CD4-positive, CD25-positive, alpha-beta regulatory T cell (primary cell): ENCODE results near the gene GABRG3. TPM values are rescaled to one million over a fixed set of nuclear protein-coding genes. Genes with fewer than 3 reads are reported as not detected.

Experiments used
- ATAC-seq, 2 donors: fragments of 150-1000 bp; cut with Tn5 transposase; one replicate each; pipeline ENCODE4 v1.10.0; 2021; ENCODE audit warnings: low read depth in 2 of 2, moderate number of reproducible peaks in 2 of 2, moderate library complexity in 1 of 2
- DNase-seq, 3 donors: peaks; one replicate each; pipeline versions ENCODE4 v3.0.0 to v3.0.0-alpha.2; 2012 to 2022; ENCODE audit warnings: mixed read lengths in 1 of 3
- H3K27ac ChIP-seq: one replicate; pipeline ENCODE4 v1.7.0; 2013; ENCODE audit warnings: mild to moderate bottlenecking, low read length; ENCODE audit not compliant: insufficient read depth, poor library complexity, severe bottlenecking
- H3K27me3 ChIP-seq: one replicate; pipeline ENCODE4 v1.7.0; 2013; ENCODE audit warnings: low read length; ENCODE audit not compliant: control insufficient read depth, insufficient read depth
- H3K36me3 ChIP-seq: one replicate; pipeline ENCODE4 v1.7.0; 2013; ENCODE audit warnings: mild to moderate bottlenecking, low read length, moderate library complexity; ENCODE audit not compliant: control insufficient read depth, insufficient read depth
- H3K4me1 ChIP-seq: 2 replicates; pipeline ENCODE4 v1.7.0; 2013; ENCODE audit warnings: mild to moderate bottlenecking, low read length; ENCODE audit not compliant: insufficient read depth, control insufficient read depth, poor library complexity, severe bottlenecking
- H3K4me3 ChIP-seq: one replicate; pipeline ENCODE4 v1.7.0; 2013; ENCODE audit warnings: low read depth, mild to moderate bottlenecking, low read length, moderate library complexity
- H3K9me3 ChIP-seq, 2 experiments: 1 replicate in 1 of 2; 2 replicates in 1 of 2; pipeline ENCODE4 v1.7.0; 2013; ENCODE audit warnings: low read length in 2 of 2, mild to moderate bottlenecking in 1 of 2, moderate library complexity in 1 of 2; ENCODE audit not compliant: control insufficient read depth in 2 of 2
- H3K27ac Mint-ChIP-seq, 3 donors: one replicate each; pipeline ENCODE4 v1.8.0; 2020 to 2022; ENCODE audit warnings: mild to moderate bottlenecking in 3 of 3, mixed read lengths in 3 of 3, moderate library complexity in 2 of 3
- H3K27me3 Mint-ChIP-seq: one replicate; pipeline ENCODE4 v1.8.0; 2022; ENCODE audit warnings: mild to moderate bottlenecking, mixed read lengths
- H3K36me3 Mint-ChIP-seq: one replicate; pipeline ENCODE4 v1.8.0; 2020; ENCODE audit warnings: mixed read lengths
- H3K4me1 Mint-ChIP-seq, 4 donors: one replicate each; pipeline ENCODE4 v1.8.0; 2020 to 2022; ENCODE audit warnings: mixed read lengths in 4 of 4, mild to moderate bottlenecking in 1 of 4
- H3K4me3 Mint-ChIP-seq, 4 donors: one replicate each; pipeline ENCODE4 v1.8.0; 2020 to 2022; ENCODE audit warnings: mild to moderate bottlenecking in 4 of 4, mixed read lengths in 4 of 4, moderate library complexity in 3 of 4
- H3K9me3 Mint-ChIP-seq, 7 donors: one replicate each; pipeline ENCODE4 v1.8.0; 2020 to 2022; ENCODE audit warnings: mixed read lengths in 7 of 7, mild to moderate bottlenecking in 3 of 7, moderate library complexity in 2 of 7
- polyA plus RNA-seq, 4 donors: library from polyadenylated mRNA; unstranded; fragments of 300-500 nt; fragmentation: Illumina TruSeq; gene quantifications; one replicate each; pipeline ENCODE4 v1.2.3, GENCODE V29; 2021
- total RNA-seq: library from RNA; stranded (reverse); gene quantifications from one replicate; pipeline ENCODE4 v1.2.3, GENCODE V29; 2022

Gene GABRG3
- not detected for total RNA-seq
- polyA plus RNA-seq = not detected

DNA sequence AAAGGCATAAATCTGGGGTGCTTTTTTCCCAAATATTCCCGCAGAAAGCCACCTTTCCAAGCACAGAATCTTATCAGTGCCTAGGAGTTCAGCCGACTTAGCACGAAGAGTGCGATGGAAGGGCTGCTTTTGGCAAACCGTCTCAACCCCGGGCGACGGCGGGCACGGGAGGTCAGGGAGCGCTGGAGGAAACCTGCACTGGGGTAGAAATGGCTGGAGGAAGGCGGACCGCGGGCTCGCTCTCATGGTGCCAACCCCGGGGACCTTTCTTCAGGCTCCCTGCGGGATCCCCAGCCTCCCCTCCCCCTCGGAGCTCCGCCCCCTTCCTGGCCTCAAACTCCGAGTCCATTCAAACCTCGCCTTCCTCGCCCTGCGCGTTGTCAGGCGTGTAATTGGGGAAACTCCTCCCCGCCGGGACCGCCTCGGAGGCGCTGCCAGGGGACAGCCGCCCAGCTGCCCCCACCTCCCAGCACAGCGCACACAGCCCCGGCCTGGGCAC lies at the start of gene GABRG3:
TSS of gene GABRG3 (plus strand) at position 470 of the 499 bp plus-strand sequence.
- Mint-ChIP-seq H3K9me3 (peaks cover 0 to 5% (median 1%) of the 10 kb centered on the region in 7 donors), H3K4me3 (no peak within 1 kb of the TSS)

DNA sequence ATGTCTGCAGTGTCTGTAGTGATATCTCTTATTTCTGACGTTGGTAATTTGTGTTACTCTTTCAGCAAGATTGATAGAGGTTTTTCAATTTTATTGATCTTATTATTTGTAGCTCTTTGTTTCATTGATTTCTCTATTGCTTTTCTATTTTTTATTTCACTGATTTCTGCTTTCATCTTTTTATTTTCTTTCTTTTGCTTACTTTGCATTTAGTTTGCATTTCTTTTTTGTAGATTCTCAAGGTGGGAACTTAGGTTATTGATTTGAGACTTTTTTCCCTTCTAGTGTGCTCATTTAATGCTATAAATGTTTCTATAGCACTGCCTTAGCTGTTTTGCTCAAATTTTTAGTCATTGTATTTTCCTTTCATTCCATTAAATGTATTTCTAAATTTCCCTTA lies 49.5 kb upstream of the GABRG3 start:
- Mint-ChIP-seq H3K27me3 (no peaks in the 10 kb centered on the region), H3K27ac (no peak overlapping the region)

More for the DNA sequence above, at the start of gene GABRG3:
- no peaks in the 10 kb centered on the region for H3K4me1 Mint-ChIP-seq
- no peaks in the 10 kb centered on the region for H3K36me3 Mint-ChIP-seq
- H3K9me3 ChIP-seq = no peaks in the 10 kb centered on the region
- no peak within 1 kb of the TSS for H3K27ac ChIP-seq
- H3K27ac Mint-ChIP-seq = no peak within 1 kb of the TSS
- no peaks in the 10 kb centered on the region for H3K4me1 ChIP-seq
- ATAC-seq (no peak), DNase-seq (no peak)
- H3K4me3 ChIP-seq = no peak within 1 kb of the TSS
- peaks cover 10% of the 10 kb centered on the region for H3K27me3 Mint-ChIP-seq
- H3K27me3 ChIP-seq = no peaks in the 10 kb centered on the region
- no peaks in the 10 kb centered on the region for H3K36me3 ChIP-seq

DNA sequence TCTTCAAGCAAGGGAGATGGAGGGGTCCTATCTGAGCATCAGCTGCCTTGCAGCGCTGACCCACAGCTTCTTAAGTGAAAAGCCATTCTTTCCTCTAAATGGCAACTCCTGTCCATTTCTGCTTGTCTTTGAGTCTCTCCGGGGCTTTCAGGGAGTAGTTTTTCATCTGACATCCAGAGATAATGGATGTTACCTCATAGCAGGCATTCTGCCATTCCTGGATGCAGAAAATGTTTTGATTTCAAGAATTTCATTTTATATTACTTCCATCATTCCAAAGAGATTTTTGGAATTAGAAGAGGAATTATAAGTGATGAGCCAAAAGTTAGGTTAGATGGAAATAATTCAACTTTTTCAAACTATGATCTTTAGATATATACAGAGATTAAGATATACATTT lies 44.9 kb upstream of the GABRG3 start:
- Histone ChIP-seq H3K9me3 (no peaks in the 10 kb centered on the region), H3K36me3 (no peaks in the 10 kb centered on the region), H3K27me3 (no peaks in the 10 kb centered on the region), H3K4me1 (no peaks in the 10 kb centered on the region), H3K4me3 (no peak overlapping the region), H3K27ac (no peak overlapping the region)
- ATAC-seq = no peak
- no peak overlapping the region for H3K27ac Mint-ChIP-seq
- no peak for DNase-seq
- H3K9me3 Mint-ChIP-seq = peaks cover 0 to 11% (median 2%) of the 10 kb centered on the region in 7 donors
- no peak overlapping the region for H3K4me3 Mint-ChIP-seq
- no peaks in the 10 kb centered on the region for H3K36me3 Mint-ChIP-seq
- no peaks in the 10 kb centered on the region for H3K27me3 Mint-ChIP-seq
- H3K4me1 Mint-ChIP-seq = no peaks in the 10 kb centered on the region

More for the DNA sequence above, 49.5 kb upstream of the GABRG3 start:
- no peak overlapping the region for H3K4me3 Mint-ChIP-seq
- DNase-seq = no peak
- no peaks in the 10 kb centered on the region for H3K36me3 Mint-ChIP-seq
- Histone ChIP-seq H3K27me3 (no peaks in the 10 kb centered on the region), H3K27ac (no peak overlapping the region), H3K36me3 (no peaks in the 10 kb centered on the region), H3K9me3 (no peaks in the 10 kb centered on the region), H3K4me1 (no peaks in the 10 kb centered on the region), H3K4me3 (no peak overlapping the region)
- no peaks in the 10 kb centered on the region for H3K4me1 Mint-ChIP-seq
- peaks cover 0 to 10% (median 3%) of the 10 kb centered on the region in 7 donors for H3K9me3 Mint-ChIP-seq
- no peak for ATAC-seq

GRCh38 chr15:26928051-26928450 lies 42.9 kb upstream of the GABRG3 start:
- H3K36me3 ChIP-seq = no peaks in the 10 kb centered on the region
- H3K9me3 Mint-ChIP-seq = peaks cover 0 to 11% (median 2%) of the 10 kb centered on the region in 7 donors
- H3K36me3 Mint-ChIP-seq = no peaks in the 10 kb centered on the region
- no peaks in the 10 kb centered on the region for H3K4me1 Mint-ChIP-seq
- no peak overlapping the region for H3K27ac Mint-ChIP-seq
- no peak overlapping the region for H3K27ac ChIP-seq
- DNase-seq = no peak
- H3K4me1 ChIP-seq = no peaks in the 10 kb centered on the region
- no peaks in the 10 kb centered on the region for H3K27me3 Mint-ChIP-seq
- H3K27me3 ChIP-seq = no peaks in the 10 kb centered on the region
- no peaks in the 10 kb centered on the region for H3K9me3 ChIP-seq
- no peak overlapping the region for H3K4me3 ChIP-seq
- H3K4me3 Mint-ChIP-seq = no peak overlapping the region
- ATAC-seq = no peak

- H3K4me1 Mint-ChIP-seq = no peaks in the 10 kb centered on the region
- peaks cover 0 to 17% (median 2%) of the 10 kb centered on the region in 7 donors for H3K9me3 Mint-ChIP-seq
- no peaks in the 10 kb centered on the region for H3K9me3 ChIP-seq
- H3K36me3 ChIP-seq = no peaks in the 10 kb centered on the region
- H3K27ac ChIP-seq = no peak overlapping the region
- H3K4me3 Mint-ChIP-seq = no peak overlapping the region
- ATAC-seq (no peak), DNase-seq (no peak)
- H3K4me3 ChIP-seq = no peak overlapping the region
- H3K27me3 ChIP-seq = no peaks in the 10 kb centered on the region
- H3K27me3 Mint-ChIP-seq = no peaks in the 10 kb centered on the region
- H3K27ac Mint-ChIP-seq = no peak overlapping the region
- H3K36me3 Mint-ChIP-seq = no peaks in the 10 kb centered on the region
- no peaks in the 10 kb centered on the region for H3K4me1 ChIP-seq
Measured at GRCh38 chr15:26929588-26929987, 41.4 kb upstream of the GABRG3 start.

DNA sequence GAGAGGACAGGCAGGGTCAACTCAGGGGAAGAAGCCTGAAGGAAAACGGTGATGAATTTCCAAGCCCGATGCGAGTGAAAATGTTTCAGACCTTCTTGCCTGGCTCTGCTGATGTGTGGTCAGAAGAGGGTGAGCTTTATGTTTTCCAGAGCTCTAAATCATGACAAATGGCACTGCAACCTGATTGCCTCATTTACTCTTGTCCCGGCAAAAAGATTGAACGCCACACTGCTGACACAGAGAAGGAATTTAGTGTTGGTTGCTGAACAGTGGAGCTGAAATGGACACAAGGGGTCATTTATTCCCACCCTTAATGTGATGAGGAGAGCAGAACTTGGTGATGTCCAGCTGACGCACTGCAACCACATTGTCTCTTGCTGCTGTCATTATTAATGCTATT lies 36.1 kb upstream of the GABRG3 start:
- H3K27me3 Mint-ChIP-seq = no peaks in the 10 kb centered on the region
- Histone ChIP-seq H3K27ac (no peak overlapping the region), H3K9me3 (peaks cover 0 to 4% of the 10 kb centered on the region in 2 experiments), H3K4me1 (no peaks in the 10 kb centered on the region), H3K36me3 (no peaks in the 10 kb centered on the region), H3K4me3 (no peak overlapping the region), H3K27me3 (no peaks in the 10 kb centered on the region)
- no peaks in the 10 kb centered on the region for H3K36me3 Mint-ChIP-seq
- no peaks in the 10 kb centered on the region for H3K4me1 Mint-ChIP-seq
- no peak overlapping the region for H3K4me3 Mint-ChIP-seq
- peaks cover 2 to 21% (median 4%) of the 10 kb centered on the region in 7 donors for H3K9me3 Mint-ChIP-seq
- ATAC-seq (no peak), DNase-seq (no peak)
- H3K27ac Mint-ChIP-seq = no peak overlapping the region

GRCh38 chr15:26935322-26935721 lies 35.7 kb upstream of the GABRG3 start:
- Mint-ChIP-seq H3K4me1 (no peaks in the 10 kb centered on the region), H3K9me3 (peaks cover under 1 to 18% (median 4%) of the 10 kb centered on the region in 7 donors), H3K36me3 (no peaks in the 10 kb centered on the region), H3K27me3 (no peaks in the 10 kb centered on the region), H3K4me3 (no peak overlapping the region), H3K27ac (no peak overlapping the region)
- no peaks in the 10 kb centered on the region for H3K4me1 ChIP-seq
- H3K4me3 ChIP-seq = no peak overlapping the region
- ATAC-seq (no peak), DNase-seq (no peak)
- peaks cover 0 to 4% of the 10 kb centered on the region in 2 experiments for H3K9me3 ChIP-seq
- H3K36me3 ChIP-seq = no peaks in the 10 kb centered on the region
- H3K27me3 ChIP-seq = no peaks in the 10 kb centered on the region
- H3K27ac ChIP-seq = no peak overlapping the region

- no peak overlapping the region for H3K27ac ChIP-seq
- Mint-ChIP-seq H3K9me3 (peaks cover 0 to 16% (median 4%) of the 10 kb centered on the region in 7 donors), H3K27ac (no peak overlapping the region), H3K4me1 (no peaks in the 10 kb centered on the region), H3K36me3 (no peaks in the 10 kb centered on the region), H3K27me3 (no peaks in the 10 kb centered on the region), H3K4me3 (no peak overlapping the region)
- H3K4me1 ChIP-seq = no peaks in the 10 kb centered on the region
- no peak for ATAC-seq
- no peaks in the 10 kb centered on the region for H3K36me3 ChIP-seq
- no peak for DNase-seq
- no peaks in the 10 kb centered on the region for H3K27me3 ChIP-seq
- H3K9me3 ChIP-seq = peaks cover 0 to 4% of the 10 kb centered on the region in 2 experiments
- no peak overlapping the region for H3K4me3 ChIP-seq
Measured at GRCh38 chr15:26936502-26936901, 34.5 kb upstream of the GABRG3 start.
